Muscle of arm (tissue), 12 donors: ENCODE measurements around the gene IRF7. TPM values are rescaled to one million over a fixed set of nuclear protein-coding genes. Genes with fewer than 3 reads are reported as not detected.
"Not testable (repeated sequence)": the region's sequence is repeated elsewhere in the genome, so short reads cannot be mapped to it uniquely, and the experiment has no call there.

Source experiments
- DNase-seq: peaks from one replicate; pipeline ENCODE4 v3.0.0-alpha.2; 2013
- polyA plus RNA-seq, 12 donors: library from polyadenylated mRNA; unstranded; fragments of 120-200 nt; gene quantifications; one replicate each; pipeline ENCODE4 v1.2.1, GENCODE V29; 2013; ENCODE audit not compliant: insufficient read length in 12 of 12

The IRF7 gene
- polyA plus RNA-seq, 12 donors = 6.6 to 15.3 (median 9.9) TPM; not detected in 1

DNA sequence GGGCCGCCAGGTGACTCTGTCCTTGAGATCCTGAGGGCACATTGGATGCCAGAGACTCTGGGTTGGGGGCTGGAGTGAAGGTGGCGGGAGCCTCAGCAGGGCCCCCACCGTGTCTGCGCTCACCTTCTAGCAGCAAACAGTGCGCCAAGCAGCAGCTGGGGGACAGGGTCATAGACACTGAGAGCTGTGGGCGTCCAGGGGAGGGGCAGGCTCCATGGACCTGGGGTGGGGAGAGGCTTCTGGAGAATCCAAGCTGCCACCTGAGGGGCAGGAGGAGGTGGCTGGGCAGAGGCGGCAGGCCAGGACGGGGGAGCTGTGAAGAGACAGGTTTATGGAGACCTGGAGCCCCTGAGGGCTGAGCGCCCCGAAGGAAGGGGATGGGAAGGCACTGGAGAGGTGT, 31.5 kb downstream of the IRF7 start:
- no peak for DNase-seq

DNA sequence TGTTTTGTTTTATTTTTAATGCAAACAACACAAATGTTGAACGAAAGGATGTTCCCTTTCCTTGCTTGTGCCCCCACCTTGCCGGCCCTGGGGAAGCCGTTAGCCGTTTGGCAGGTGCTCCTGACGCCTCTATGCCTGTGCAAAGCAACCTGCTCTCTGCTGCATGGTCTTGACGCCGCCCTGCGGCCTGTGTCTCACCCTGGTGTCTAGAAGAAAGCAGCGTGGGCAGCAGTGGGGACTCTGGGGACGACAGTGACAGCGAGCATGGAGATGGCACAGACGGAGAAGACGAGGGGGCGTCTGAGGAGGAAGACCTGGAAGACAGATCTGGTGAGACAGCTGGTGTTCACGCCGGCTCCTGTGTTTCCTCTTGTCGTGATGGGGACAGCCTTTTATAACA, 34.0 kb downstream of the IRF7 start:
- DNase-seq = no peak

GRCh38 chr11:581342-581741, 34.4 kb downstream of the IRF7 start:
- no peak for DNase-seq

- no peak for DNase-seq
Measured at GRCh38 chr11:579830-580601, 35.7 kb downstream of the IRF7 start.

DNA sequence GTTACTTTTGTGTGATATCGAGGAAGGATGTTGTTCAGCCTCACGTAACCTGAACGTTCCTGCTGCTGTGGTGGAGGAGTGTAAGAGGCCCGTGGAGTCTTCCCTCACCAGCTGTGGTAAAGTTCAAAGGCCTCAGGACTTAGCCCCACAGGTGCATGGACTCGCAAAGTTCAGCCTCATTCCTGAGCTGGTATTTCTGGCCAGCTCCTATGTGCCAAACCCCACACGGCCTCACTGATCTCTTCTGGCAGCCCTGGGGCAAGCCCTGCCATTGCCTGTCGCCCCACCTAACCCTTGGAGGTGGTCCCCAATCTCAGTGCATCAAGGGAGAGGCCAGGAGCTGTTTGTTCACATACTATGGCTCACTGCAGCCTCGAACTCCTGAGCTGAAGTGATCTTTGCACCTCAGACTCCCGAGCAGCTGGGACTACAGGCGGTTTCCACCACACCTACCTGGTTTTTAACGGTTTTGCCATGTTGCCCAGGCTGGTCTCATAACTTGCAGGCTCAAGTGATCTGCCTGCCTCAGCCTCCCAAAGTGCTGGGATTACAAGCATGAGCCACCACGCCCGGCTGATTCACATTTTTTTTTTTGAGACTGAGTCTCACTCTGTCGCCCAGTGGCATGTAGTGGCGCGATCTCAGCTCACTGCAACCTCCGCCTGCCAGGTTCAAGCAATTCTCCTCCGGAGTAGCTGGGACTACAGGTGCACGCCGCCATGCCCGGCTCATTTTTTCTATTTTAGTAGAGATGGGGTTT, 37.3 kb downstream of the IRF7 start:
- no peak for DNase-seq

GRCh38 chr11:577611-577894, 38.2 kb downstream of the IRF7 start:
- DNase-seq = no peak

DNA sequence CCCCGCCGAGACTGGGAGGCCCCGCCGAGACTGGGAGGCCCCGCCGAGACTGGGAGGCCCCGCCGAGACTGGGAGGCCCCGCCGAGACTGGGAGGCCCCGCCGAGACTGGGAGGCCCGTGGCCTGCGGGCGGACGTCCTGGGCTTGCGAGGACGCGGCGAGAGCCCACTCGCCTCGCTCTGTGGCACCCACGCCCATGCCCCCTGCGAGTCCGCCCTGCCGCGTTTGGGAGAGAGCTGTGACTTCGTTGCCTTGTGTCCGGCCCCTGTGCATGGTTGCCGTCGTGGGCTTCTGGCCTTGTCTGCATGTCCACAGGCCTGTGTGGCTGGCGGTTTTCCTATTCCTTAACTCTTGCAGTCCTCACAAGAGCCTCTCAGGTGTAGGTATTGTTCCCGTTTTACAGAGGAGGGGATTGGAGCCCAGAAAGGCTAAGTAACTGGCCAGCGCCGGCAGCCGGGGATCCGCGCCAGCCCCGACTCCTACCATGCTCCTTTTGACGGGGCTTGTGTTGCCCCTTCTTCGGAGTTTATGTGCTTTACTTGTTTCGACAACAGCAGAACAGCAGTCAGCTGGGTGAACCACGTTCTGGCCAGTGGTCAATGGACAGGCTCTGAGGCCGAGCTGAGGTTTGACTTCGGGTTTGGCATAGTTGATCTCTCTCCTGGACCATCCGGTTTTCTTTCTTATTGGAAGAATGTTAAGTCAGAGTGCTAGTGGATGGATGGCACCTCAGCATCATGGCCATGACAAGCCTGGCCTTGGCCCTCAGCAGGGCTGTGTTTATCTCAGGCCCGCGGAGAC, 38.7 kb downstream of the IRF7 start:
- no peak for DNase-seq

DNA sequence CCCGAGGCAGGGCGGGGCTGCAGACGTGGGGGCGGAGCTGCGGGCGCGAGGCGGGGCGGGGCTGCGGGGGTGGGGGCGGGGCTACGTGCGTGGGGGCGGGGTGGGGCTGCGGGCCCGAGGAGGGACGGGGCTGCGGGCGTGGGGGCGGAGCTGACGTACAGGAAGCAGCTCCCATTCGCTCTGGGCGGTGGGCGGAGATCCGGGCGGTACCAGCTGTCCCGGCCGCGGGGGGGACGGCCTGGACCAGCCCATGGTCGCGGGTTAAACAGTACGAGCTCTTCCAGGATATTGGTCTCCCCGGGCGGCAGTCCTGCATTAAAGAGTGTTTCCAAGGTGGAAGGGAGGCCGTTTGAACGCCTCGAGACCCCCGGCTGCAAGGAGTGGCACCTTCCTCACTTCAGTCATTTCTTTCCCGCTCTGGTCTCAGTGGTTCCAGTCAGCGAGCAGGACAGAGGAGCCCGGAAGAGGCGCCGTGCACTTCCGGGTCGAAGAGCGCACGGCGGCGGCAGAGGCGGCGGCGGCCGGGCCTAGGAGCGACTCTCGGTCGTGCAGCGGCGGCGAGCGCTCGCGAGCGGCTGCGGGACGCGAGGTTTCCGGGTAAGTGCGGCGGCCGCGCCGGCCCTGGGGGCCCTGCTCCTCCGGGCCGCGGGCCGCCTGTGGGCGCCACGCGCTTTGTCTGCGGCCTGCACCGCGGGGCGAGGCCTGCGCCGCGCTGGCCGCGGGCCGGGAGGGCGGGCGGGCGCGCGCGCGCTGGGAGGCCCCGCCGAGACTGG, 39.6 kb downstream of the IRF7 start, which contains the start of gene PHRF1:
Gene PHRF1 (plus strand): TSS at position 475 of the 773 bp plus-strand sequence. CDS start 5,043 bp downstream, outside the sequence.
- peak; percentile 95 for DNase-seq

GRCh38 chr11:575313-575995, 40.3 kb downstream of the IRF7 start:
- no peak for DNase-seq

DNA sequence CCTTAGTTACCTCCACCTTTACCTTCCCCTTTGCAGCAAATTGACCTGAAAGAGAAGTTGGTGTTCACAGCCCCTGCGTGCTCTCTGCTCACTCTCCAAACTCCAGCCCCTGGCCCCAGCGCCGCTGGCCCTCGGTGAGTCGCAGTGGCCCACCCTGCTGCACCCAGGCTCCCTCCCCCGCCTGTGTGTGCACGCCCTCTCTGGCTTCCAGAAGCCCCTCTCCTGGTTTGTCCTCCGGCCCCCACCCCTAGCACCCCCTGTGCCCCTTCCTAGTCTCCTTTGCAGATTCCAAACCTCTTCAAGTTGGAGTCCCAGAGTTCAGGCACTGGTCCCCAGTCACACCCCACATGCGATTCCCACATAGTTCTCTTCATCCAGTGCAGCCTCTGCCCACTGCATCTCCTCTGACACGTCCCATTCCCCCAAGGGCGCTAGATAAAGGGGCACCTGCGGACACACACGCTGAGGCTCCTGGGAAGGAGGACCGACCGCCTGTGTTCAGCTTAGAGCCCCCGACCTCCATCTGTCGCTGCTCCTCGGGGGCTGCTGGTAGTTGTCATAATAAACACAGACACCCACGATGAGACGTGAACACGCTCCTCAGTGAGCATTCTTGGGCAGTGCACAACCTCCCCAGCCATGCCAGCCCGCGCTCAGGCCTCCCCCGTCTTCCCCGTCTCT, 41.0 kb downstream of the IRF7 start:
- DNase-seq = no peak

DNA sequence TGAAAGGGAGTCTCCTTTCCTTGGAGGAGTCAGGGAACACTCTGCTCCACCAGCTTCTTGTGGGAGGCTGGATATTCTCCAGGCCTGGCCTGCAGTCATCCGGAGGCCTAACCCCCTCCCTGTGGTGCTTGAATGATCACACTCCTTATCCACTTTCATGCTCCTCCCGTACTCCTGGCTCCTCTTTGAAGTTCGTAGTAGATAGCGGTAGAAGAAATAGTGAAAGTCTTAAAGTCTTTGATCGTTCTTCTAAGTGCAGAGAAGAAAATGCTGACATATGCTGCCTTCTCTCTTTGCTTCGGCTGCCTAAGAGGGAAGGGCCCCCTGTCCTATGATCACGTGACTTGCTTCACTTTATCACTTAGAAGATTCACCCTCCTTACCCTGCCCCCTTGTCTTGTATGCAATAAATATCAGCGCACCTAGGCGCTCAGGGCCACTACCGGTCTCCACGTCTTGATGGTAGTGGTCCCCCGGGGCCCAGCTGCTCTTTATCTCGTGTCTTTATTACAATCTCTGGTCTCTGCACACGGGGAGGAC, 41.6 kb downstream of the IRF7 start:
- DNase-seq = not testable (repeated sequence)

DNA sequence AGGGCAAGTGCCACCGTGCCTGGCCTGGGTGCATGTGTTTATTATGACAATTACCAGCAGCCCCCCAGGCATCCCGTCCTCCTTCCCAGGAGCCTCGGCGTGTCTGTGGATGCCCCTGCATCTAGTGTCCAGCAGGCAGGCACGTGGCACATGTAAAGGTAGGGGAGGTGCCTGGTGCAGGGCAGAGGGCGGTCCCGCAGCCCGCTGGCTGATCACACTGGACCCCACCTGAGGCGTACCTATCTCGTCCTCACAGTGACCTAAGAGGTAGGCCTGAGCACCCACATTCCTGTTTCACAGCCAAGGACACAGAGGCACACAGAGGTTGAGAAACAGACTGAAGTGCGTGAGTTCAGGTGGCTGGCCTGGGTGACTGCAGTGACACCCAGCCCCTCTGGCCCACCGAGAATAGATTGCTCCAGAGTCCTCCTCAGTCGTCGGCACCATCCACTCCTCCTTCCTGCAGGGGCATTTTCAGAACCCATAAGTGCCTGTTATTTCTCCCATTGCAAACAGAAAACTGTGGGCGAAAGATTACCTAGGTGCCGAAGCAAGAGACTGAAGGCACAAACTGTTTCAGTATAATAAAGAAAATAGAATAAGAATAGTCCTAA, 42.5 kb downstream of the IRF7 start:
- no peak for DNase-seq

DNA sequence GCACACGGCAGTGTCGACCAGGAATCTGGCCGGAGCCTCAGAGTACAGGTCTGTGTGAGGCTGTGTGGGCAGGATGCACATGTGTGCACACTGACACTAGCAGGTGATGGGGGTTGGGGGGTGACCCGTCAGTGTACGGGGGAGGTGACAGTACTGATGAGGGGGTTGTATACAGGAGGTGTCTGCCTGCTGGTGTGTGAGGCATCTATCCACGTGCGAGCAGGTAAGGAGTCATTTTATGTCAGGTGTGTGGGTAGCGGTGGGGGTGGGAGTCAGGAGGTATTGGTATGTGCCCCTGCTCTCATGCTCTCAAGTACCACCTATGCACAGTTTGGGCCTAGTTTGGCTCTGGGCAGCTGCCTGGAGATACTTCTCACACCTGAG, 44.0 kb downstream of the IRF7 start:
- DNase-seq = no peak

DNA sequence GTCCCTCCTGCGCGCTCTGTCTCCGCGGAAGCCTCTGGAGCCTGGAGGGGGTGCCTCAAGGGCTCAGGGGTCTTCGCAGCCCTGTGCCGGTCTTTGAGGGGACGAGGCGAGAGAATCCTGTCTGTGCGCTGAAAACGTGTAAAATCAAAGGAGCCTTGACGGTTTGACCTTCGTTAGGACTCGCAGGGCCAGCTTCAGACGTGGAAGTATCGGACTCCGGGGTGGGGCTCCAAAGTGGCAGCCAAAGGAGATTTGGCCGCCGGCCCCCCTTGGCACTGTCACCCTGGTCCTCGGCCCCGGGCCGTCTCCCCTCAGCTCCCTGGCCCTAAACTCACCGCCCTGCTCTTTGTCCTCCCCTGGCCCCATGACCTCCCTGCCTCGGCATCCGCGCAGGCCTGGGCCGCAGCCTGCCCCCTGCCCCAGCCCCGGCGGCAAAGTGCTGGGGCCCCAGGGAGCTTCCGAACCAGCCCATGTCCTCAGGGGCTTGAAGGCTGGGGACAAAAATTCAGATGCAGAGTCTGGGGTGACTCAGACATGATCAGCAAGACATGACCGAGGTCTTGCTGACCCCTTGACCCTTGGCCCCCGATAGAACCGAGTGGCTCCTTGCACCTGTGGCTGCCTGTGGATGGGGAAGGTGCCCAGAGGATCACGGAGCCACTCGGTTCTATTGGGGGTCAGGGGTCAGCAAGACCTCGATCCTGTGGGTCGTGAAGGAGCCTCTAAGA, 46.4 kb downstream of the IRF7 start:
- no peak for DNase-seq

- DNase-seq = peak; percentile 84
Measured at GRCh38 chr11:568306-569157, 47.2 kb downstream of the IRF7 start.

- DNase-seq = no peak
Measured at GRCh38 chr11:567629-568292, 48.0 kb downstream of the IRF7 start.

DNA sequence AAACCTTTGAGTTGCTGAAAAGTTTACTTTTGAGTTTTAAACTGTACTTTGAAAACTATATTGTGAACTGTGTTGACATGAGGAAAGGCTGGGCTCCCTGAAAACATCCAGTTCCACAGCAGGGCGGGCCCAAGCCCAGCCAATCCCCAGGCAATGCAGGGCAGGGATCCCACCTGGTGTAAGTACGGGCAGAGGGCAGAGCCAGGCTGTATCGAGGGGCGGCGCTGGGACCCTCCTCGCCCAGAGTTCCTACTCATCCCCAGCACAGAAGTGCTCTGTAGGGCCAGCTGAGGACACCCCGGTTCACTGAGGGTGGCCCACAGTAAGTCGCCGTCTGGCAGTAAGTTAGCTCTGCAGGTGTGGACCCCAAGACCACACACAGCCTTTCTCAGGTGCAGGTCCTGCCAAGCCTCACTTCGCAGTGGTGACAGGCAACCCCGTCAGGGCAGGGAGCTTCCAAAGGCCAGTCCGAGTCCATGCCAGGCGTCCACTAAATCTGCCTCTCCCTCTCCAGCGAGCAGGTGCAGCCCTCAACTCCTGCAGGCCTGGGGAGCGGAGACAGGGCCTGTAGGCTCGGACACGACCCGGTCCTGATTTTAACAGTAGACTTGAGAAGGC, 48.6 kb downstream of the IRF7 start:
- DNase-seq = no peak
